Fibroblast of the conjunctiva (primary cell): ENCODE data around the gene IPO13.

Experiments
- DNase-seq: peaks from one replicate; pipeline ENCODE4 v3.0.0-alpha.2; 2010; ENCODE audit warnings: low read depth

IPO13 gene

GRCh38 chr1:43974443-43975248, 27.9 kb downstream of the IPO13 start, which contains the start of gene ATP6V0B:
Gene ATP6V0B (plus strand): TSS chr1:43974960. CDS start chr1:43975041, 81 bp downstream.
- DNase-seq: peak; percentile 83

GRCh38 chr1:43975249-43975961, 28.7 kb downstream of the IPO13 start:
- no peak for DNase-seq

DNA sequence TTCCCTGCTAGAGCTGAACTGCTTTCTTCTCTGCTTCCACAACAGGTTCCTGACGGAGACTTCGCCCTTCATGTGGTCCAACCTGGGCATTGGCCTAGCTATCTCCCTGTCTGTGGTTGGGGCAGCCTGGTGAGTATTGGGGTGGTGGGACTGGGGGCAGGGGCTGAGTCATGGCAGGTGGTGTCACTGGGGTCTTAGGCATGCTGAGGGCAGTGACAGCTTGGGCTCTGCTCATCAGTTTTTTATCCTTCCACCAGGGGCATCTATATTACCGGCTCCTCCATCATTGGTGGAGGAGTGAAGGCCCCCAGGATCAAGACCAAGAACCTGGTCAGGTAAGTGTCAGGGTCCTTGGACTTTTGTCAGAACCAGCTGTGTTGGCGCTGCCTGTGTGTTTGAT, 29.3 kb downstream of the IPO13 start:
- DNase-seq: no peak

DNA sequence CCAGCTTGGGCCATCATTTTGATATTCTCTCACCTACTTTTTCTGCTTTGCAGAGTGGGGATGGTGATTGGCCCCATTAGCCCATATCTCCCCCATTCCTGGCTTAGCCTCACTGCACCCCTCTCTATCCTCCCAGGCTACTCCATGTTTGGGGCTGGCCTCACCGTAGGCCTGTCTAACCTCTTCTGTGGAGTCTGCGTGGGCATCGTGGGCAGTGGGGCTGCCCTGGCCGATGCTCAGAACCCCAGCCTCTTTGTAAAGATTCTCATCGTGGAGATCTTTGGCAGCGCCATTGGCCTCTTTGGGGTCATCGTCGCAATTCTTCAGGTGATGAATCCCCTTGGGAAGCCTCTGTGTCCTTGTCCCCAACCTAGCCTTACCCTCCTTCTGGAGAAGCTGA, 30.1 kb downstream of the IPO13 start:
- no peak for DNase-seq

DNA sequence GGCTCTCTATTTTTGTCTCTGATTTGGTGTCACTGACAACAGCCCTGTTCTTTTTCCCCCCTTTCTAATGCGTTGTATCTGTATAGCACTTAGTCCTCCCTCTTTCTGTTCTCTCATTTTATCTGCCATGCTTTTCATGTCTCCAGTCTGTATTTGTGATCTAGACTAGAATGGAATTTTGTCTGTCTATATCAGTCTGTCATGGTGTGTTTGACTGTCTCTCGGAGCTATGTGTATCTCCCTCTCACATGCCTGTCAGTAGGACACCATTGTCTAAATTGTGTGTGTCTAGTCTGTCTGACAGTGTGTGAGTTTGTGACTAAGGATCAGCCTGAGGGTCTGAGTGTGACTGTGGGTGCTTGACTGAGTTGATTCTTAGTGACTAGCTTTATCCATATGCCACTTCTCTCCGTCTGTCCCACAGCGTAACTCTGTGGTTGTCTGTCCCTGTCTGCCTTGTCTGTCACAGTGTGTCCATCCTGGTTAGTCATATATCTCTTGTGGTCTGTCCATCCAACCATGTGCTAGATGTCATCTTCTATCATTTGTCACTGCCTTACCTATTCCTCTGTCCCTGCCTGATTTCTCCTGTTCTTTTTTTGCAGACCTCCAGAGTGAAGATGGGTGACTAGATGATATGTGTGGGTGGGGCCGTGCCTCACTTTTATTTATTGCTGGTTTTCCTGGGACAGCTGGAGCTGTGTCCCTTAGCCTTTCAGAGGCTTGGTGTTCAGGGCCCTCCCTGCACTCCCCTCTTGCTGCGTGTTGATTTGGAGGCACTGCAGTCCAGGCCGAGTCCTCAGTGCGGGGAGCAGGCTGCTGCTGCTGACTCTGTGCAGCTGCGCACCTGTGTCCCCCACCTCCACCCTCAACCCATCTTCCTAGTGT, 30.9 kb downstream of the IPO13 start:
- DNase-seq: no peak

DNA sequence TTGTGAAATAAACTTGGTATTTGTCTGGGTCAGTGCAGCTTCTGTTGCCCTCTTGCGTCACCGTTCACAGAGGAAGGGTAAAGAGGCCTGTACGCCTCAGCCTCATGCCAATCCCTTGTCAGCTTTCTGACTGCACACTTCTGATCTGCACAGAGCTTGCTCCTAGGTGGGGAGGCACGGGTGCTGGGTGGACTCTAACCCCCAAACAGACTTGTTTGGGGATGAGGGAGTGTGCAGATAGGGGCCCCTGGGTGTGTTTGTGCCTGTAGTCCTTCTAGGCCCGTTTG, 31.5 kb downstream of the IPO13 start:
- no peak for DNase-seq

- no peak for DNase-seq
Measured at GRCh38 chr1:43978551-43979260, 32.0 kb downstream of the IPO13 start, which contains the start of gene B4GALT2. Gene B4GALT2 (plus strand): TSS chr1:43979210. CDS start chr1:43981161, 1,951 bp downstream.

GRCh38 chr1:43979261-43979527, 32.4 kb downstream of the IPO13 start:
- DNase-seq: no peak

GRCh38 chr1:43979528-43980254, 32.9 kb downstream of the IPO13 start:
- no peak for DNase-seq

GRCh38 chr1:43980255-43981134, 33.7 kb downstream of the IPO13 start:
- DNase-seq: no peak

GRCh38 chr1:43981135-43981491, 34.4 kb downstream of the IPO13 start:
- DNase-seq: no peak

GRCh38 chr1:43981636-43982035, 34.9 kb downstream of the IPO13 start:
- no peak for DNase-seq

GRCh38 chr1:43982241-43982640, 35.5 kb downstream of the IPO13 start:
- DNase-seq: no peak

DNA sequence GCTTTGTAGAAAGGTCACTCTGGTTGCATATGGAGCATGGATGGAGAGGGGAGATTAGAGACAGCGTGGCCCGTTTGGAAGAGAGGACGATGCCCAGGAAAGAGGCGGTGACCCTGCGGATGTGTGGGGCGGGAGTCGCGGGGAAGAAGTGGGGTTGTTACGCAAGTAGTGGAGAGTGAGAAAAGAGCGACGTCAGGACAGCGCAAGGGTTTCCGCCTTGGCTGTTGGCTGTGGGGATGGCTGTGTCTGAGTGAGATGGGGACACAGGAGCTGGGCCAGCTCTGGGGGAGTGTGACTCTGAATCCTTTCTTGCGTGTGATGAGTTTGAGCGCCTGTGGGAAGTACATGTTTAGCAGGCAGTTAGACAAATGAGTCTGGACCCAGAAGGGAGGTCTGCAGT, 36.1 kb downstream of the IPO13 start:
- no peak for DNase-seq

DNA sequence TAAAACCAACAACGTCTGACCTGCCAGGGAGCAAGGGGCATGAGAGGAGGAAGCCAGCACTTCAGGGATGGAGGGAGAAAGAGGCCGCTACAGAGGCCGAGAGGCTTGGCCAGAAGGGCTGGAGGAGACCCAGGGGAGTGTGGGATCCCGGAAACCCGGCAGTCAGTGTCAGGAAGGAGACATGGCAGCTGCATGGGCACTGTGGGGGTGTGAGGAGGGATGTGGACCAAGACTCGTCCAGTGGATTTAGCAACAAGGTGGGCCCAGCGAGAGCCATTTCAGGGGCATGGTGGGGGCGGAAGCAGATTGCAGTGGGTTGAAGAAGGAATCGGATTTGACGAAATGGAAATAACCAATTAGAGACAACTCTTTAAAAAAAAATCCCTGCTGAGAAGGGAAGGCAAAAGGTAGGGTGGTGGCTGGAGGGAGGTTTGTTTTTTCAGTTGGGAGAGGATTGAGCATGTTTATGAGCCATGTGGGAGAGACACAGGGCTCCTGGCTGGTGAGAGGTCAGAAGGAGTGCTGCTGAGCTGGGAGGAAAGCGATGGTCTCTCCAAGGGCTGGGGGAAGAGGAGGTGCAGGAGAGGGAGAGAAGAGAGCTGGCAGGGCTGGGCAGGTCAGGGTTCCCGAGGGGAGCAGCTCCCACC, 36.6 kb downstream of the IPO13 start:
- no peak for DNase-seq

GRCh38 chr1:43984855-43985254, 38.1 kb downstream of the IPO13 start:
- no peak for DNase-seq

- DNase-seq: no peak
Measured at GRCh38 chr1:43985984-43986595, 39.3 kb downstream of the IPO13 start.

- no peak for DNase-seq
Measured at GRCh38 chr1:43986712-43987111, 40.0 kb downstream of the IPO13 start.

DNA sequence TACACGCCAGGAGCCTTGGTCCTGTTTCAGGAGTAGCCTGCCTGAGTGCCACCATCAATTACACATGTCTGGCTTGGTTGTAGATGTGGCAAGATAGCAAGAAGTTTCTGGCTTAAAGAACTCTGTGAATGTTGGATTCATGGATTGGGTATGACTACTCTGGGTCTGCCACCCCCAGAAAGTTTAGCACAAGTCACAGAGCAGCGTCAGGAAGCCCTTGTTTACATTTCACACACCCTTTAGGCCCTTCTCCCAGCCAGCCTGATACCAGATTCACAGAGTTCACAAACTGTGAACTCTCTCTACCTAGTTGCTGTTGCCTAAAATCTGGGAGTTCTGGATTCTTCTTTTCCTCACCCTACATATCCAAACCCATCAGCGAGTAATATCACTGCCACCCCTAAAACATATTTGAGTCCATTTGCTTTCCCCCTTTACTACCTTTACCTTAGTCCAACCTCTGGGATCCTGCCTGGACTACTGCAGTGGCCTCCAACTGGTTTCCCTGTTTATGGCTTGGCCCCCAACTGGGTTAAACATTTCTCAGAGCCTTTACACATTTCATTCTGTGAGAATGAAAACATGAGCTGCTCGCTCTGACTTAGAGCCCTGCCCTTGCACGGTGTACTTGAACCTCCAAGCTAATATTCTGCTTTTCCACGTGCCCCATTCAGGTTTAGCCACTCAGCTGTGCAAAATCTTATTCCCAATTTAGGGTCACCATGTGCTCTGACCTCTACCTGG, 40.6 kb downstream of the IPO13 start:
- DNase-seq: no peak
